ENCODE data around the gene BANK1.
"Not testable (repeated sequence)": the region's sequence is repeated elsewhere in the genome, so short reads cannot be mapped to it uniquely, and the experiment has no call there.

Gene BANK1

GRCh38 chr4:101857176-101857575 lies 66.6 kb downstream of the BANK1 start:
- no peak overlapping the region for H3K9ac ChIP-seq (ENCODE audit: low read length)
- no peaks in the 10 kb centered on the region for H3K4me1 ChIP-seq (ENCODE audit: control insufficient read depth, insufficient read depth, low read length)
- H3K27me3 ChIP-seq (ENCODE audit: control insufficient read depth, insufficient read depth, low read length), result no peaks in the 10 kb centered on the region
- no peak overlapping the region for H3K27ac ChIP-seq (ENCODE audit: low read depth, low read length)
- H3K4me3 ChIP-seq (ENCODE audit: low read length), result no peak overlapping the region
- H3K36me3 ChIP-seq (ENCODE audit: control insufficient read depth, insufficient read depth, low read length), result no peaks in the 10 kb centered on the region

DNA sequence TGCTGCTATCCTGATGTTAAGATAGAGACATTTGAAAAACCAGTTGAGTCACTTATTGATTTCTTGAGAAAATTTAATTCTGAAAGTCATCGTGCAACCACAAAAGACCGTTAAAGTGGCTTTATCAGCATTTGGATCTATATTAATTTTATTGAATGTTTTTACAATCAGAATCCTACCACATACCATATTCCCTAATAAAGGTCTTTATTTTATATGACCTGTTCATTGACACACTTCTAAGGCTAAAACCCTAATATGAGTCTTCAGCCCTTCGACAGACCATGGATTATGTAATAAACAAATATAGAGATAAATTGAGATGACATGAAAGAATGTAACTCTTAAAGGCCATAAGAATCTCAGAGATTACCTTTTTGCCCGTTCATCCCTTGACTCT lies 68.1 kb downstream of the BANK1 start:
- no peaks in the 10 kb centered on the region for H3K4me1 ChIP-seq (ENCODE audit: control insufficient read depth, insufficient read depth, low read length)
- H3K36me3 ChIP-seq (ENCODE audit: control insufficient read depth, insufficient read depth, low read length), result no peaks in the 10 kb centered on the region
- no peaks in the 10 kb centered on the region for H3K27me3 ChIP-seq (ENCODE audit: control insufficient read depth, insufficient read depth, low read length)
- no peak overlapping the region for H3K4me3 ChIP-seq (ENCODE audit: low read length)
- H3K9ac ChIP-seq (ENCODE audit: low read length), result no peak overlapping the region
- H3K27ac ChIP-seq (ENCODE audit: low read depth, low read length), result no peak overlapping the region

- Histone ChIP-seq H3K4me1 (ENCODE audit: control insufficient read depth, insufficient read depth, low read length) (no peaks in the 10 kb centered on the region), H3K9ac (ENCODE audit: low read length) (no peak overlapping the region), H3K27me3 (ENCODE audit: control insufficient read depth, insufficient read depth, low read length) (no peaks in the 10 kb centered on the region), H3K36me3 (ENCODE audit: control insufficient read depth, insufficient read depth, low read length) (no peaks in the 10 kb centered on the region), H3K27ac (ENCODE audit: low read depth, low read length) (no peak overlapping the region), H3K4me3 (ENCODE audit: low read length) (no peak overlapping the region)
These were observed 72.1 kb downstream of the BANK1 start for GRCh38 chr4:101862595-101862994.

DNA sequence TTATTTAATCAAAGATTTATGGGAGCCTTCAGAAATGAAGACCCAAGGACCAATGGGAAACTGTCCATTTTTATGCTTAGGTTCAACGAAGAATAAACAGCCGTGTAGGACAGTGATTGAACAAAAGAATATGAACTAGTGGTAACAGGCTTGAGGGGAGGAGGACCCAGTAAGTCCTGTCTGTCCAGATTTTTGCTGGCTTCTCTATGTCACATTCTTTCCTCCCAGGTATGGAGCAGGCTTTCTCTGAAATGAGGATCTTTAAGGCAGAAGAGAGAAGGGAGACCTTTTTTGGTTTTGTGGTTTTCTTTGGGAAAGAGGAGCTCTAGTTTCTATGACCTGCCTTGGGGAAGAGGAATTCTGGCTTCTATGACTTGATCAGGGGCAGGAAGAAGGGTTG lies 74.1 kb downstream of the BANK1 start:
- Histone ChIP-seq H3K4me3 (ENCODE audit: low read length) (no peak overlapping the region), H3K36me3 (ENCODE audit: control insufficient read depth, insufficient read depth, low read length) (no peaks in the 10 kb centered on the region), H3K27ac (ENCODE audit: low read depth, low read length) (no peak overlapping the region)

DNA sequence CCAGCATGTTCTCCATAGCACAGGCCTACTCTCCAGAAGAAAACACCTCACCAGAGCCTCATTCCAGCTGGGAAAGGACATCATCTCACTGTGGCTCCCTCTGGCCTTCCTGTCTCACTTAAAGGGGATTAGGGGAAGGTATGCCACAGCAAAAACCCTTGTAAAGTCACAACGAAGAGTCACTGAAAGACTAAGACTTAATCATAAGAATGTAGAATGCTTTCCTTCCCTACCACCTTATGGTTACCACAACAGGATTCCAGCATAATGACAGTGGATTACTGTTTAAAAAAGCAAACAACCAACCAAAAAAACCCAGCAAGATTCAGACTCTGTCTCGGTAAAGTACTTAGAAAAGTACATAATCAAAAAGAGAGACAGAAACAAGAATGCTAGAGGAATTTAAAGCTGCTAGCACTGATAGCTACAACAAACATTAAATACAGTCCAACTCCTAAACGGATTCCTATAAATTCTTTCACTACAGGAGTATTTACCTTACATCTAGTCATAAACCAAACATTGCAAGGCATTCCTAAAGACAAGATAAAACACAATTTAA lies 75.1 kb downstream of the BANK1 start:
- Histone ChIP-seq H3K36me3 (ENCODE audit: control insufficient read depth, insufficient read depth, low read length) (no peaks in the 10 kb centered on the region), H3K27ac (ENCODE audit: low read depth, low read length) (no peak overlapping the region), H3K27me3 (ENCODE audit: control insufficient read depth, insufficient read depth, low read length) (no peaks in the 10 kb centered on the region)

More for the DNA sequence above, 74.1 kb downstream of the BANK1 start:
- H3K4me1 ChIP-seq (ENCODE audit: control insufficient read depth, insufficient read depth, low read length), result no peaks in the 10 kb centered on the region
- no peak overlapping the region for H3K9ac ChIP-seq (ENCODE audit: low read length)
- H3K27me3 ChIP-seq (ENCODE audit: control insufficient read depth, insufficient read depth, low read length), result no peaks in the 10 kb centered on the region

GRCh38 chr4:101870874-101871273 lies 80.3 kb downstream of the BANK1 start:
- H3K27ac ChIP-seq (ENCODE audit: low read depth, low read length), result no peak overlapping the region
- H3K4me3 ChIP-seq (ENCODE audit: low read length), result no peak overlapping the region
- no peaks in the 10 kb centered on the region for H3K36me3 ChIP-seq (ENCODE audit: control insufficient read depth, insufficient read depth, low read length)
- H3K4me1 ChIP-seq (ENCODE audit: control insufficient read depth, insufficient read depth, low read length), result no peaks in the 10 kb centered on the region
- H3K27me3 ChIP-seq (ENCODE audit: control insufficient read depth, insufficient read depth, low read length), result no peaks in the 10 kb centered on the region
- no peak overlapping the region for H3K9ac ChIP-seq (ENCODE audit: low read length)

More for the DNA sequence above, 75.1 kb downstream of the BANK1 start:
- H3K4me1 ChIP-seq (ENCODE audit: control insufficient read depth, insufficient read depth, low read length), result no peaks in the 10 kb centered on the region
- H3K9ac ChIP-seq (ENCODE audit: low read length), result no peak overlapping the region
- no peak overlapping the region for H3K4me3 ChIP-seq (ENCODE audit: low read length)

DNA sequence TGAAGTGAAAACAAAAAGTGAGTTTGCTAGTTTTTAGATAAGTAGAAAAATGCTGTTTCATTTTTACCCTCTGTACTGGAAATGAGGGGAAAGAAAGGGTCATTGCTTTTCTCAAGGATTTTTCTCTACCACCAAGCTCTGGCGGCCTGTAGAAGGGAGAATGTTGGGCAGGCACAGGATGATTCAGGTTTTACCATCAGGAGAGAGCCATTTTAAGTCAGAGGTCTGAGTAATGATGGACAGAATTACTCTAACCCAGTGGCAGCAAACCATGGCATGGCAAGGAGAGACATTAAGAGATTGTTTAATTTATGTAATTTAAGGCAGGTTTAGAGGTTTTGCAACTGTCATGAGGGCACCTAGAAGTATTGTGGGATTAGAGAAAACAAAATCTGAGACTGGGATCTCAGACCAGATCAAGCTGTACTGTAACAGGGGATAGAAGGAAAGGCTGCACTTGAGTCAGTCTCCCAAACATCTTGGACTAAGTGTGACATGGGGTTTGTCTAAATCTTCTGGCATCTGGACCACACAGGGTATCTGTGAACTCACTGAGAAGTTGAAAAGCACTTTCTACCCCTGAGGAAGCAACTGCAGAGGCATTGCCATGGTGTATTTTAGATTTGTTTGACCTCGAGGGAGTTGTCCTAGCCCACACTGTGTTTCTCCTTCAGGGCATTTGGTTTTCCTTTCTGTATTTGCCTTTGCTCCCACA lies 81.6 kb downstream of the BANK1 start:
- Histone ChIP-seq H3K27ac (ENCODE audit: low read depth, low read length) (no peak overlapping the region), H3K4me1 (ENCODE audit: control insufficient read depth, insufficient read depth, low read length) (no peaks in the 10 kb centered on the region), H3K27me3 (ENCODE audit: control insufficient read depth, insufficient read depth, low read length) (no peaks in the 10 kb centered on the region), H3K4me3 (ENCODE audit: low read length) (no peak overlapping the region), H3K36me3 (ENCODE audit: control insufficient read depth, insufficient read depth, low read length) (no peaks in the 10 kb centered on the region), H3K9ac (ENCODE audit: low read length) (no peak overlapping the region)

DNA sequence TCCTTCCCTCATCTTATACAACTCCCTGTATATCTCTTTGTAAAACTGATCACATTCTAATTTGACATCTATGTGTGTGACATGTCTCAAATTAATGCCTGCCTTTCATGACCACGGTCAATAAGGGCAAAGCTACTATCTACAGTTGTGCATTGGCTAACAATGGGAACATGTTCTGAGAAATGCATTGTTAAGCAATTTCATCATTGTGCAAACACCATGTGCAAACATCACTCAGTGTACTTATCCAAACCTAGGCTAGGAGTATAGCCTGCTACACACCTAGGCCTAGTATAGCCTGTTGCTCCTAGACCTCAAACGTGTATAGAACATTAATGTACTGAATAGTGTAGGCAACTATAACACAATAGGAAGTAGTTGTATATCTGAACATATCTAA lies 95.0 kb downstream of the BANK1 start:
- H3K36me3 ChIP-seq (ENCODE audit: control insufficient read depth, insufficient read depth, low read length), result no peaks in the 10 kb centered on the region
- H3K4me1 ChIP-seq (ENCODE audit: control insufficient read depth, insufficient read depth, low read length), result no peaks in the 10 kb centered on the region
- no peaks in the 10 kb centered on the region for H3K27me3 ChIP-seq (ENCODE audit: control insufficient read depth, insufficient read depth, low read length)
- H3K27ac ChIP-seq (ENCODE audit: low read depth, low read length), result no peak overlapping the region
- H3K9ac ChIP-seq (ENCODE audit: low read length), result no peak overlapping the region
- no peak overlapping the region for H3K4me3 ChIP-seq (ENCODE audit: low read length)

- no peak overlapping the region for H3K27ac ChIP-seq (ENCODE audit: low read depth, low read length)
- H3K4me1 ChIP-seq (ENCODE audit: control insufficient read depth, insufficient read depth, low read length), result no peaks in the 10 kb centered on the region
- no peak overlapping the region for H3K9ac ChIP-seq (ENCODE audit: low read length)
- H3K4me3 ChIP-seq (ENCODE audit: low read length), result no peak overlapping the region
- H3K36me3 ChIP-seq (ENCODE audit: control insufficient read depth, insufficient read depth, low read length), result no peaks in the 10 kb centered on the region
- H3K27me3 ChIP-seq (ENCODE audit: control insufficient read depth, insufficient read depth, low read length), result no peaks in the 10 kb centered on the region
These were observed 96.3 kb downstream of the BANK1 start for GRCh38 chr4:101886826-101887225.

DNA sequence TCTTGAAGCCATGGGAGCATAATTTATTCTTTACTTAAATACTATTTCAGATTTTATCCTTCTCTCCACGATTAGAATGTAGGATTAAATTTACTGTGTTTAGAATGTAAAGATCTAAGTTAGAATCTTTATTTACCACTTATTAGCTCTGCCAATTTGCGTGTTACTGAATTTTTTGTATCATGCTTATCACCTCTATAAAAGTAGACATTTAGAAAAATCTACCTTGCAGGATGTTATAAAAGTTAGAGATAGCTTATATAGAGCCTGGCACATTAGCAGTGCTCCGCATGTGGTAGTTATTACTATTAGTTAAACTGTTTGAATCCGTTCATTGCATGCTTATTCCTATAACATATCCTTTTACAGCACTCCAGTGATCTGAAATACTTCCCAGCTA lies 97.9 kb downstream of the BANK1 start:
- Histone ChIP-seq H3K4me1 (ENCODE audit: control insufficient read depth, insufficient read depth, low read length) (no peaks in the 10 kb centered on the region), H3K27me3 (ENCODE audit: control insufficient read depth, insufficient read depth, low read length) (no peaks in the 10 kb centered on the region), H3K27ac (ENCODE audit: low read depth, low read length) (no peak overlapping the region), H3K9ac (ENCODE audit: low read length) (no peak overlapping the region), H3K4me3 (ENCODE audit: low read length) (no peak overlapping the region), H3K36me3 (ENCODE audit: control insufficient read depth, insufficient read depth, low read length) (no peaks in the 10 kb centered on the region)

DNA sequence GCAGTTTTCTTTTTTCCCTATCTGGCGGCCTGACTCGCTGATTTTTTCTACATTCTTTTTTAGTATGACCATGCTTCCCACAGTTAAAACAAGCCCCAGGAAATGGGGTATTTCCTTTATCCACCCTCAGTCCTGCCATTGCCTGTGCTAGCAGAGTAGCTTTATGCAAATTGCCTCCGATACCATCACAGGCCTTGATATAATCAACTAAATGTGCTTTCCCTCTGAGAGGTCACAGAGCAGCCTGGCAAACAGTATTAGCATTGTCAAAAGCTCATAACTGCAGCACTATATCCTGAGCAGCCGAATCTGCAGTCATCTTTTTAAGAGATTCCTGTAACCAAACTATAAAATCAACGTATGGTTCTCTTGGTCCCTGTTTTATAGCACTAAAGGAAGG lies 115.0 kb downstream of the BANK1 start:
- H3K4me1 ChIP-seq (ENCODE audit: control insufficient read depth, insufficient read depth, low read length); H3K9ac ChIP-seq (ENCODE audit: low read length); H3K27ac ChIP-seq (ENCODE audit: low read depth, low read length); H3K36me3 ChIP-seq (ENCODE audit: control insufficient read depth, insufficient read depth, low read length); H3K27me3 ChIP-seq (ENCODE audit: control insufficient read depth, insufficient read depth, low read length); H3K4me3 ChIP-seq (ENCODE audit: low read length): not testable (repeated sequence)

GRCh38 chr4:101910786-101911373 lies 120.3 kb downstream of the BANK1 start:
- H3K27ac ChIP-seq (ENCODE audit: low read depth, low read length), result no peak overlapping the region
- no peak overlapping the region for H3K4me3 ChIP-seq (ENCODE audit: low read length)
- no peak overlapping the region for H3K9ac ChIP-seq (ENCODE audit: low read length)
- no peaks in the 10 kb centered on the region for H3K4me1 ChIP-seq (ENCODE audit: control insufficient read depth, insufficient read depth, low read length)
- no peaks in the 10 kb centered on the region for H3K36me3 ChIP-seq (ENCODE audit: control insufficient read depth, insufficient read depth, low read length)
- H3K27me3 ChIP-seq (ENCODE audit: control insufficient read depth, insufficient read depth, low read length), result no peaks in the 10 kb centered on the region

GRCh38 chr4:101911616-101912015 lies 121.1 kb downstream of the BANK1 start:
- no peak overlapping the region for H3K9ac ChIP-seq (ENCODE audit: low read length)
- H3K36me3 ChIP-seq (ENCODE audit: control insufficient read depth, insufficient read depth, low read length), result no peaks in the 10 kb centered on the region
- no peak overlapping the region for H3K4me3 ChIP-seq (ENCODE audit: low read length)
- H3K27me3 ChIP-seq (ENCODE audit: control insufficient read depth, insufficient read depth, low read length), result no peaks in the 10 kb centered on the region
- H3K4me1 ChIP-seq (ENCODE audit: control insufficient read depth, insufficient read depth, low read length), result no peaks in the 10 kb centered on the region
- H3K27ac ChIP-seq (ENCODE audit: low read depth, low read length), result no peak overlapping the region
